HEK293 (cell line): ENCODE data around the gene KPNA6.

Experiments used
- BCL11A ChIP-seq: fragments of 450-650 bp; formaldehyde crosslinking; IDR thresholded peaks from 2 replicates; pipeline ENCODE4 v1.5.1; 2016; ENCODE audit warnings: low read depth, missing biosample characterization, missing genetic modification characterization
- CTCF ChIP-seq: fragments of 450-650 bp; formaldehyde crosslinking; IDR thresholded peaks from 2 replicates; pipeline ENCODE4 v1.5.1; 2016; ENCODE audit warnings: missing biosample characterization, missing genetic modification characterization
- KLF7 ChIP-seq: fragments of 450-650 bp; formaldehyde crosslinking; IDR thresholded peaks from 2 replicates; pipeline ENCODE4 v1.5.1; 2016; ENCODE audit warnings: missing biosample characterization, missing genetic modification characterization, borderline replicate concordance
- ZBTB7A ChIP-seq: fragments of 450-650 bp; formaldehyde crosslinking; IDR thresholded peaks from 2 replicates; pipeline ENCODE4 v1.5.1; 2016; ENCODE audit warnings: low read depth, missing biosample characterization, missing genetic modification characterization
- ZNF112 ChIP-seq: fragments of 450-650 bp; formaldehyde crosslinking; IDR thresholded peaks from 2 replicates; pipeline ENCODE4 v1.5.0; 2017; ENCODE audit warnings: missing biosample characterization, missing genetic modification characterization
- ZNF239 ChIP-seq: fragments of 450-650 bp; formaldehyde crosslinking; IDR thresholded peaks from 2 replicates; pipeline ENCODE4 v1.5.1; 2016; ENCODE audit warnings: missing biosample characterization, missing genetic modification characterization
- ZNF280D ChIP-seq: fragments of 450-650 bp; formaldehyde crosslinking; IDR thresholded peaks from 2 replicates; pipeline ENCODE4 v1.5.1; 2016; ENCODE audit warnings: missing biosample characterization, missing genetic modification characterization
- ZNF292 ChIP-seq: fragments of 450-650 bp; formaldehyde crosslinking; IDR thresholded peaks from 2 replicates; pipeline ENCODE4 v1.5.1; 2016; ENCODE audit warnings: low read depth, missing biosample characterization, missing genetic modification characterization, borderline replicate concordance
- ZNF302 ChIP-seq: fragments of 450-650 bp; formaldehyde crosslinking; IDR thresholded peaks from 2 replicates; pipeline ENCODE4 v1.5.1; 2016; ENCODE audit warnings: missing biosample characterization, missing genetic modification characterization, low read depth
- ZNF391 ChIP-seq: fragments of 450-650 bp; formaldehyde crosslinking; IDR thresholded peaks from 2 replicates; pipeline ENCODE4 v1.5.1; 2016; ENCODE audit warnings: low read depth, missing biosample characterization, missing genetic modification characterization, borderline replicate concordance
- ZNF416 ChIP-seq: fragments of 450-650 bp; formaldehyde crosslinking; IDR thresholded peaks from 2 replicates; pipeline ENCODE4 v1.5.1; 2016; ENCODE audit warnings: missing biosample characterization, missing genetic modification characterization
- ZNF629 ChIP-seq: fragments of 450-650 bp; formaldehyde crosslinking; IDR thresholded peaks from 2 replicates; pipeline ENCODE4 v1.5.1; 2017; ENCODE audit warnings: missing biosample characterization, missing genetic modification characterization
- ZNF76 ChIP-seq: fragments of 450-650 bp; formaldehyde crosslinking; IDR thresholded peaks from 2 replicates; pipeline ENCODE4; 2016; ENCODE audit warnings: low read depth, missing biosample characterization, missing genetic modification characterization, borderline replicate concordance
- TF ChIP-seq, protein P1 (sequence below): fragments of 450-650 bp; formaldehyde crosslinking; IDR thresholded peaks from 2 replicates; pipeline ENCODE4 v1.5.1; 2016; ENCODE audit warnings: missing biosample characterization, missing genetic modification characterization

DNA sequence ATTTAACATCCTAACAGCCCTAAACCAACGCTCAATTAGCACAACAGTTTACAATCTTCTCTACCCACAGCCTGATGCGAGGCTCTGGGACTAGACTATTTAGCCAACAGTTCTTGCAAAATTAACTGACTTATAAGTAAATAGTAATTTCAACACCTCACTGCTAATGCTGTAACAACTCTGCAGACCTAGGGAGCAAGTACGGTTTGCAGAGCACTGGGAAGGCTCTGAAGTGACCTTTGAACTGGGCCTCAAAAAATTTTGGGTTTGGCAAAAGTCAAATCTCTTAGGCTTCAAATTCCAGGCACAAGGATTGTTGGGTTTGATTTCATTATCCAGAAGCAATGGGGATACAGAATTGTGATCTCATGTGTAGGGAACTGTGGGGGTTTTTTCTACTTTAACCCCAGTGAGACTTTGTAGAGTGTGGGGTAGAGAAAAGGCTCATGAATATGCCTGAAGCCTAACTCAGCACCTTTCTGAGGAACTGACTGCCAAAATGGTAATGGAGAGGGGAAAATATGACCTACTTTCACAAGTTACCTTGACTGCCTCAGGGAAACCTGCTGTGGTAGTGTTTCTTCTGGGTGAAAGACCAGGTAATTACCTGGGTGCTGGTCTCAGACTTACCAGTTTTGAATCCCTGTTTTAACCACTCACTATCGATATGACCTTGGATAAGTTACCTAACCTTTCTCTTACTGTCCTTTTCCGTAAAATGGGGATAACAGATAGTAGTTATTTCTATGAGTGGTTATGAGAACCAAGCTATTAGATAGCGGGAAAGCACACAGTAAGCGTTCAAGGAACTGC lies 70.7 kb downstream of the KPNA6 start:
- no peak for TF ChIP-seq CTCF (tag by site-specific recombination)
- no peak for TF ChIP-seq ZNF239
- no peak for TF ChIP-seq ZNF280D (tag by site-specific recombination)
- no peak for TF ChIP-seq BCL11A (tag by site-specific recombination)
- TF ChIP-seq ZNF292 (tag by site-specific recombination): no peak
- TF ChIP-seq KLF7 (tag by site-specific recombination): no peak
- TF ChIP-seq ZNF391 (tag by site-specific recombination): no peak
- no peak for TF ChIP-seq ZNF629
- no peak for TF ChIP-seq ZNF416 (tag by site-specific recombination)
- no peak for TF ChIP-seq ZNF112
- TF ChIP-seq, protein P1, sequence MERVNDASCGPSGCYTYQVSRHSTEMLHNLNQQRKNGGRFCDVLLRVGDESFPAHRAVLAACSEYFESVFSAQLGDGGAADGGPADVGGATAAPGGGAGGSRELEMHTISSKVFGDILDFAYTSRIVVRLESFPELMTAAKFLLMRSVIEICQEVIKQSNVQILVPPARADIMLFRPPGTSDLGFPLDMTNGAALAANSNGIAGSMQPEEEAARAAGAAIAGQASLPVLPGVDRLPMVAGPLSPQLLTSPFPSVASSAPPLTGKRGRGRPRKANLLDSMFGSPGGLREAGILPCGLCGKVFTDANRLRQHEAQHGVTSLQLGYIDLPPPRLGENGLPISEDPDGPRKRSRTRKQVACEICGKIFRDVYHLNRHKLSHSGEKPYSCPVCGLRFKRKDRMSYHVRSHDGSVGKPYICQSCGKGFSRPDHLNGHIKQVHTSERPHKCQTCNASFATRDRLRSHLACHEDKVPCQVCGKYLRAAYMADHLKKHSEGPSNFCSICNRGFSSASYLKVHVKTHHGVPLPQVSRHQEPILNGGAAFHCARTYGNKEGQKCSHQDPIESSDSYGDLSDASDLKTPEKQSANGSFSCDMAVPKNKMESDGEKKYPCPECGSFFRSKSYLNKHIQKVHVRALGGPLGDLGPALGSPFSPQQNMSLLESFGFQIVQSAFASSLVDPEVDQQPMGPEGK: no peak
- TF ChIP-seq ZNF302 (tag by site-specific recombination): no peak
- no peak for TF ChIP-seq ZNF76 (tag by site-specific recombination)
- no peak for TF ChIP-seq ZBTB7A (tag by site-specific recombination)
